Hepatocyte (in vitro differentiated cells): Measurements from ENCODE around the gene KRT23.

Source experiments
- EZH2 ChIP-seq: fragments of 200-600 bp; sonication (generic); IDR thresholded peaks from 2 replicates; pipeline ENCODE4 v1.6.1; 2016; ENCODE audit warnings: antibody characterized with exemption, mild to moderate bottlenecking, borderline replicate concordance
- EZH2phosphoT487 ChIP-seq: fragments of 200-600 bp; sonication (generic); IDR thresholded peaks from one replicate; pipeline ENCODE4 v1.6.1; 2018; ENCODE audit warnings: antibody characterized with exemption, mild to moderate bottlenecking, low read depth, moderate library complexity; ENCODE audit not compliant: unreplicated experiment, severe bottlenecking
- TF ChIP-seq, protein P1 (sequence below): fragments of 200-600 bp; sonication (generic); IDR thresholded peaks from 2 replicates; pipeline ENCODE4 v1.5.1; 2016; ENCODE audit warnings: antibody characterized with exemption, mild to moderate bottlenecking; ENCODE audit not compliant: poor library complexity

DNA sequence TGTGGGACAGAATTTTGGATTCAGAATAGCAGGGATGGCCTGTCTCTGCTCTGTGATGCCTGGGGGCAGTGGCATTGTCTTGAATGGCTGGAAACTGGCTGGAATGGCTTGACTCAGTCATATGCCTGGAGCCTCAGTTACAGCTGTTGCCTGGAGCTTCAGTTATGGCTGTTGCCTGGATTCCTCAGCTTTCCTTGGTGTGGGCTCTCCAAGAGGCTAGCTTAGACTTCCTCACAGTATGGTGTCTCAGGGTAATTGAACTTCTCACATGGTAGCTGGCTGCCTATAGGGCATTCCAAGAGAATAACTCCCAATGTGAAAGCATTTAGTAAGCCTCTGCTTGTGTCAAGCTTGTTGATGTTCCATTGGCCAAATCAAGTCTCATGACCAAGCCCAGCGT lies 21.1 kb downstream of the KRT23 start:
- TF ChIP-seq EZH2: no peak
- TF ChIP-seq, protein P1, sequence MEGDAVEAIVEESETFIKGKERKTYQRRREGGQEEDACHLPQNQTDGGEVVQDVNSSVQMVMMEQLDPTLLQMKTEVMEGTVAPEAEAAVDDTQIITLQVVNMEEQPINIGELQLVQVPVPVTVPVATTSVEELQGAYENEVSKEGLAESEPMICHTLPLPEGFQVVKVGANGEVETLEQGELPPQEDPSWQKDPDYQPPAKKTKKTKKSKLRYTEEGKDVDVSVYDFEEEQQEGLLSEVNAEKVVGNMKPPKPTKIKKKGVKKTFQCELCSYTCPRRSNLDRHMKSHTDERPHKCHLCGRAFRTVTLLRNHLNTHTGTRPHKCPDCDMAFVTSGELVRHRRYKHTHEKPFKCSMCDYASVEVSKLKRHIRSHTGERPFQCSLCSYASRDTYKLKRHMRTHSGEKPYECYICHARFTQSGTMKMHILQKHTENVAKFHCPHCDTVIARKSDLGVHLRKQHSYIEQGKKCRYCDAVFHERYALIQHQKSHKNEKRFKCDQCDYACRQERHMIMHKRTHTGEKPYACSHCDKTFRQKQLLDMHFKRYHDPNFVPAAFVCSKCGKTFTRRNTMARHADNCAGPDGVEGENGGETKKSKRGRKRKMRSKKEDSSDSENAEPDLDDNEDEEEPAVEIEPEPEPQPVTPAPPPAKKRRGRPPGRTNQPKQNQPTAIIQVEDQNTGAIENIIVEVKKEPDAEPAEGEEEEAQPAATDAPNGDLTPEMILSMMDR: no peak
- no peak for TF ChIP-seq EZH2phosphoT487
